DMS 273 (cell line): ENCODE measurements around the gene CASK.
"Not testable (repeated sequence)": the region's sequence is repeated elsewhere in the genome, so short reads cannot be mapped to it uniquely, and the experiment has no call there.

Source experiments
- DNase-seq: peaks from one replicate; lab custom pipeline; 2025; ENCODE audit not compliant: unreplicated experiment; lab: John Stamatoyannopoulos, UW

Gene CASK

GRCh38 chrX:41737065-41737464, 186.3 kb downstream of the CASK start:
- DNase-seq = no peak

GRCh38 chrX:41734530-41734929, 188.8 kb downstream of the CASK start:
- peak; percentile 46 for DNase-seq

- DNase-seq = no peak
These were observed 189.4 kb downstream of the CASK start for GRCh38 chrX:41733939-41734338.

GRCh38 chrX:41732260-41732659, 191.1 kb downstream of the CASK start:
- no peak for DNase-seq

- DNase-seq = no peak
These were observed 193.3 kb downstream of the CASK start for GRCh38 chrX:41730081-41730480.

GRCh38 chrX:41728125-41728524, 195.2 kb downstream of the CASK start:
- no peak for DNase-seq

GRCh38 chrX:41723826-41724225, 199.5 kb downstream of the CASK start, which contains the start of gene GPR82:
GPR82 (plus strand) TSS chrX:41724181; CDS start chrX:41727027, 2,846 bp downstream.
- DNase-seq = no peak

- no peak for DNase-seq
These were observed 200.3 kb downstream of the CASK start for GRCh38 chrX:41722816-41723618.

- no peak for DNase-seq
These were observed 201.1 kb downstream of the CASK start for GRCh38 chrX:41722214-41722613.

GRCh38 chrX:41721590-41721989, 201.8 kb downstream of the CASK start:
- no peak for DNase-seq

GRCh38 chrX:41720125-41720779, 203.1 kb downstream of the CASK start:
- no peak for DNase-seq

- not testable (repeated sequence) for DNase-seq
These were observed 203.7 kb downstream of the CASK start for GRCh38 chrX:41719610-41720009.

- no peak for DNase-seq
These were observed 204.7 kb downstream of the CASK start for GRCh38 chrX:41718481-41719235.

- no peak for DNase-seq
These were observed 206.4 kb downstream of the CASK start for GRCh38 chrX:41716767-41717473.

GRCh38 chrX:41716222-41716621, 207.1 kb downstream of the CASK start:
- DNase-seq = no peak

GRCh38 chrX:41711021-41711667, 212.2 kb downstream of the CASK start:
- no peak for DNase-seq

- no peak for DNase-seq
These were observed 214.9 kb downstream of the CASK start for GRCh38 chrX:41708486-41708885.

- DNase-seq = no peak
These were observed 216.1 kb downstream of the CASK start for GRCh38 chrX:41707218-41707617.

- DNase-seq = no peak
These were observed 217.5 kb downstream of the CASK start for GRCh38 chrX:41705680-41706374.

GRCh38 chrX:41705042-41705441, 218.3 kb downstream of the CASK start:
- DNase-seq = no peak
